HG03565 (cell line): ENCODE measurements around the gene PKNOX2.

ENCODE experiments used
- ATAC-seq: cut with Tn5 transposase; IDR thresholded peaks from one replicate; pipeline ENCODE4 v1.9.1; 2021; ENCODE audit warnings: mild to moderate bottlenecking, moderate library complexity; ENCODE audit not compliant: unreplicated experiment

Gene PKNOX2

GRCh38 chr11:125455851-125456250, 291.3 kb downstream of the PKNOX2 start:
- no peak for ATAC-seq

- ATAC-seq, result no peak
These were observed 293.3 kb downstream of the PKNOX2 start for GRCh38 chr11:125457814-125458343.

- no peak for ATAC-seq
These were observed 295.7 kb downstream of the PKNOX2 start for GRCh38 chr11:125460275-125460674.

GRCh38 chr11:125463590-125464269, 299.2 kb downstream of the PKNOX2 start:
- ATAC-seq, result no peak

- ATAC-seq, result no peak
These were observed 299.7 kb downstream of the PKNOX2 start for GRCh38 chr11:125464270-125464662.

GRCh38 chr11:125464666-125465065, 300.1 kb downstream of the PKNOX2 start:
- no peak for ATAC-seq

GRCh38 chr11:125465255-125465654, 300.7 kb downstream of the PKNOX2 start:
- ATAC-seq, result no peak

- ATAC-seq, result no peak
These were observed 301.1 kb downstream of the PKNOX2 start for GRCh38 chr11:125465701-125466100.

GRCh38 chr11:125468025-125468424, 303.5 kb downstream of the PKNOX2 start:
- ATAC-seq, result no peak

- no peak for ATAC-seq
These were observed 304.3 kb downstream of the PKNOX2 start for GRCh38 chr11:125468852-125469251.

- ATAC-seq, result no peak
These were observed 305.8 kb downstream of the PKNOX2 start for GRCh38 chr11:125470355-125470754.

- ATAC-seq, result no peak
These were observed 312.2 kb downstream of the PKNOX2 start for GRCh38 chr11:125476721-125477120.

GRCh38 chr11:125479137-125479536, 314.6 kb downstream of the PKNOX2 start:
- ATAC-seq, result no peak

GRCh38 chr11:125481531-125481930, 317.0 kb downstream of the PKNOX2 start:
- no peak for ATAC-seq
